ENCODE measurements around the gene GLDC.

- TF ChIP-seq CTCF (IDR thresholded peaks at IDR 0.05; ENCODE audit: insufficient read depth, low read length, poor library complexity, severe bottlenecking): no peak
- TF ChIP-seq EZH2phosphoT487 (conservative IDR thresholded peaks at IDR 0.05; ENCODE audit: low read length): no peak
These were observed 4.5 kb downstream of the GLDC start for GRCh38 chr9:6641056-6641455.

Measured in SU-DHL-6 (cell line).